Epithelial cell of esophagus (primary cell): ENCODE data around the gene CNTN5.

Experiments used
- DNase-seq: peaks from one replicate; pipeline ENCODE4 v3.0.0; 2010; ENCODE audit warnings: low read depth
- H3K4me3 ChIP-seq: 2 replicates; pipeline ENCODE4 v1.5.1; 2011; ENCODE audit warnings: mild to moderate bottlenecking, low read length, control low read depth
- CTCF ChIP-seq: IDR thresholded peaks from 2 replicates; pipeline ENCODE4 v1.5.1; 2011; ENCODE audit warnings: low read depth, mild to moderate bottlenecking, low read length, control low read depth, inconsistent platforms; ENCODE audit not compliant: insufficient read depth; ENCODE audit errors: missing control alignments

The CNTN5 gene

DNA sequence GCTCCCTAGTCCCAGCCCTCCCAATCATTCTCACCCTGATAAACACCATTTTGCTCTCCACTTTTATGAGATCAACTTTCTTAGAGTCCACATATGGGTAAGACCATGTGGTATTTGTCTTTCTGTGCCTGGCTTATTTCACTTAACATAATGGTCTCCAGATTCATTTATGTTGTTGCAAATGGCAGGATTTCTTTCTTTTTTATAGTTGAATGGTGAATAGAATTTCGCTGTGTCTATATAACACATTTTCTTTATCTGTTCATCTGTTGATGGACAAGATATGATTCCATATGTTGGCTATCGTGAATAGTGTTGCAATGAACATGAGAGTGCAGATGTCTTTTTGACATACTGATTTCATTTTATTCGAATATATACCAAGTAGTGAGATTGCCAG lies 1298.9 kb downstream of the CNTN5 start:
- no peak for TF ChIP-seq CTCF
- DNase-seq = no peak

DNA sequence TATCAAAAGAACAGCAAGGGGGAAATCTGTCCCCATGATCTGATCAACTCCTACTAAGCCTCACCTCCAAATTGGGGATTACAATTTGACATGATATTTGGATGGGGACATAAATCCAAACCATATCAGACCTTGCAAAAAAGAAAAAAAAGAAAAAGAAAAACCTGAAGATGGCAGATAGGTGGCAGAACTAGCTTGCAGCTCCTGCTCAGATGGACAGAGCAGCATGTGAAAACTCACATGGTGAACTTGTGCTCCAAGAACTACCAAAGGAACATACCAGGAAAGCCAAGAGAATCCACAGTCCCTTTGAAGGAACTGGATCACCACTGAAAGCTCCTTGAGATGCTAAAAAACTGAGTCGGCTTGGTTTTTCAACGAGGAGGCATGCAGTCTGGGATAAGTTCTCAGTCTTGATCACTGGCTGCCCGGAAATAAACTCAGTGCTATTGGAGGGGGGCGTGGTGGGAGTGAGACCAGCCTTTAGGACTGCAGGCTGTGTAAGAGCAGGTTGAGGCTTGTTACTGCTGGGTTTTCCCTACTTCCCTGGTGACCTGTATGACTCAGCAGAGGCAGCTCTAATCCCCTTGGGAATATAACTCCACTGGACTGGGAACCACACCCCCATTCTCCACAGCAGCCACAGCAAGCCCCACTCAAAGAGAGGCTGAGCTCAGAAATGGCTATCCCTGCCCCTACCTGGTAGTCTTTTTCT lies 1308.0 kb downstream of the CNTN5 start:
- TF ChIP-seq CTCF = peak; percentile 23

More for the DNA sequence above, 1298.9 kb downstream of the CNTN5 start:
- no peak overlapping the region for H3K4me3 ChIP-seq

DNA sequence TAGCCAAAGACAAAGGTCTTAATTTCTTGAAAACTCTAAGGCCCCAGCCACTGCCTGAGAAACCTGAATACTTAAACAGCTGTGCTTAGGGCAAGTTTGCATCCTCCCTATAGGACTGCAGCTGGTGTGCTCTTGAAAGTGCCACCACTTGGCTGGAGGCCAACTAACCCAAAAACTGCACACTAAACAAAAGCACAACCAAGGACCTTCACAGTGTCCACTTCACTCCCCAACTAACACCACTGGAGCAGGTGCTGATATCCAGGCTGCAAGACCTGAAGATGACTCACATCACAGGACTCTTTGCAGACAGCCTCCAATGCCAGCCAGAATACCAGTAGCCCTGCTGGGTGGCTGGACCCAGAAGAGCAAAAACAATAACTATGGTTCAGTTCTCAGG lies 1308.6 kb downstream of the CNTN5 start:
- peak; percentile 75 for DNase-seq
- no peak for TF ChIP-seq CTCF
- H3K4me3 ChIP-seq = no peak overlapping the region

More for the DNA sequence above, 1308.0 kb downstream of the CNTN5 start:
- peak; percentile 97 for DNase-seq
- H3K4me3 ChIP-seq = no peak overlapping the region

DNA sequence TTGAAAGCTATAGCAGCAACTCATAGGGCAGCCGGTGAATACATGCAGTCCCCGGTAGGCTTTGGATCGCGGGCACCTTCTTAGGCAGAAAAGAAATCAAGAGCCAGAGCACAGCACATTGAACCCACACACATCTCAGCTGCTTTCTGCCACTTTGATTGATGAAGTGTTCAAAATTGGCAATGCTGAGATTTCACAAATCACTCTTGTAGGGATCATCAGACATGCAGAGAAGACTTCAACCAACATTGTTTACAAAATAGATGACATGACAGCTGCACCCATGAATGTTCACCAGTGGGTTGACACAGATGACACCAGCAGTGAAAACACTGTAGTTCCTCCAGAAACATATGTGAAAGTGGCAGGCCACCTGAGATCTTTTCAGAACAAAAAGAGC lies 1316.1 kb downstream of the CNTN5 start:
- H3K4me3 ChIP-seq = no peak overlapping the region
- DNase-seq = no peak
- TF ChIP-seq CTCF = no peak

DNA sequence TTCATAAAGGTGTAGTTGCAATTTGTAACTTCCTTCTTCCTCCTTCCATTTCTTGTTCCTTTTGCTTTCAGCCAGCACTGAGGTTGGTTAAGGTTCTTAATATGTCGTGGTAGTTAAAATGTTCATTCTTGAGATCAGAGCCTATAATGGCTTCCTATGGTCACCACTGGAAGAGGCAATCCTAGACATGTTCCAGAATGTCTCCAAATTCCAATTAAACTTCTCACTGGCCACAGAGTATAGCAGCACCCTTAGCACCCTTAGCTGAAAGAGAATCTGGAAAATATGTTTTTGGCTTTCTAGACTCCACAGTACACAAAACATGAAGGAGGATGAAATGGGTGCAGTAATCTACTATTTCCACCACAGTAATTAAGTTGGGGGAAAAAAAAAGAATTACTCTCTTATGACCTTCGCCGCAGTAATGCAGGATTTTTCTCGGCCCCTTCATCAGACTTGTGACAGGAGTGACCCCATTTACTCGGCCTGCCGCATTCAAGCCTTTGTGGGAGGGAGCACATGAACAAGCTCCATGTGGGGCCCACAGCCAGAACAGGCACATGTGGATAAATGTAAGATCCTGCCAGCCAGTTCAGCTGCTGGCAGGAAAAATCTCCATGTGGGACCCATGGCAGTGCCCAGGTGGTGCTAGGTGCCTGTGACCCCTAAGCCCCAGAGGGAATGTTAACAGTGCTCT lies 1317.5 kb downstream of the CNTN5 start:
- H3K4me3 ChIP-seq = no peak overlapping the region
- TF ChIP-seq CTCF = no peak
- DNase-seq = peak; percentile 60

- TF ChIP-seq CTCF = no peak
- H3K4me3 ChIP-seq = no peak overlapping the region
- peak; percentile 59 for DNase-seq
Measured at GRCh38 chr11:100340466-100341319, 1319.9 kb downstream of the CNTN5 start.
